NCI-H2227 (cell line): ENCODE data around the gene CHADL.
"Not testable (repeated sequence)": the region's sequence is repeated elsewhere in the genome, so short reads cannot be mapped to it uniquely, and the experiment has no call there.

Experiments
- DNase-seq: peaks from one replicate; lab custom pipeline; 2025; ENCODE audit not compliant: unreplicated experiment; lab: John Stamatoyannopoulos, UW

Gene CHADL

DNA sequence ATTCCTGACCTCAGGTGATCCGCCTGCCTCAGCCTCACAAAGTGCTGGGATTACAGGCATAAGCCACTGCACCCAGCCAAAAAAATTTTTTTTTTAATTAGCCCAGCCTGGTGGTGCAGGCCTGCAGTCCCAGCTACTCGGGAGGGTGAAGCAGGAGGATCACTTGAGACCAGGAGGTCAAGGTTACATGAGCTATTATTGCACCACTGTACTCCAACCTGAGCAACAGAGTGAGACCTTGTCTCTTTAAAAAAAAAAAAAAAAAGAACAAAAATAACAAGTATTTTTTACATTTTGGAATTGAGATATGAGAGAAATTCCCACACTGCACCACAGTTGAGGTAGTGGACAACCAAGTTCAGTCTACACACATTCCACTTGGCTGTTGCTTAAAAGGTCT lies 49.3 kb downstream of the CHADL start:
- DNase-seq = no peak

GRCh38 chr22:41184679-41185078 lies 56.1 kb downstream of the CHADL start:
- no peak for DNase-seq

GRCh38 chr22:41181349-41182241 lies 59.1 kb downstream of the CHADL start:
- no peak for DNase-seq

DNA sequence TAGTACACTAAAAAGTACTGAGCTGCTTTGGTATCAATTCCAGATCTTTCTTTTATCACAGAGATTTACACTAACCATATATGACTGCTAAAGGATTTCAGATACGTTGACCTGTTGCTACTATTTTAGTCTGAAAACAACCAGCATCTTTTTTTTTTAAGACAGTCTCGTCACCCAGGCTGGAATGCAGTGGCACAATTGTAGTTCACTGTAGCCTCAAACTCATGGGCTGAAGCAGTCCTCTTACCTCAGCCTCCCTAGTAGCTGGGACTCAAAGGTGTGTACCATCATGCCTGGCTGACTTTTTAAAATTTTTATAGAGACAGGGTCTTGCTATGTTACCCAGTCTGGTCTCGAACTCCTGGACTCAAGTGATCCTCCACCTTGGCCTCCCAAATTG lies 59.8 kb downstream of the CHADL start:
- no peak for DNase-seq

DNA sequence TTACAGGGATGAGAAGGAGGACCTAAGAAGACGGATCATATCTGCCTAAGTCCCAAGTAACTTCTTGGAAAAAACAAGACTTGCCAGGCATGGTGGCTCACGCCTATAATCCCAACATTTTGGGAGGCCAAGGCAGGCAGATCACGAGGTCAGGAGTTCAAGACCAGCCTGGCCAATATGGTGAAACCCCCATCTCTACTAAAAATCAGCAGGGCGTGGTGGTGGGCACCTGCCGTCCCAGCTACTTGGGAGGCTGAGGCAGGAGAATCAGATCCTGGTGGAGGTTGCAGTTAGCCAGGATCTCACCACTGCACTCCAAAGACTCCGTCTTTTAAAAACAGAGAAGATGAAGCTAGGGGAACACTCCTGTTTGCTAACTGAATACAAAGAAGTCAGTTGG lies 60.4 kb downstream of the CHADL start:
- DNase-seq = not testable (repeated sequence)
